NCI-H748 (cell line): ENCODE measurements around the gene SERPINB1.

Experiments
- DNase-seq: peaks from one replicate; lab custom pipeline; 2025; ENCODE audit not compliant: unreplicated experiment; lab: John Stamatoyannopoulos, UW

Gene SERPINB1

DNA sequence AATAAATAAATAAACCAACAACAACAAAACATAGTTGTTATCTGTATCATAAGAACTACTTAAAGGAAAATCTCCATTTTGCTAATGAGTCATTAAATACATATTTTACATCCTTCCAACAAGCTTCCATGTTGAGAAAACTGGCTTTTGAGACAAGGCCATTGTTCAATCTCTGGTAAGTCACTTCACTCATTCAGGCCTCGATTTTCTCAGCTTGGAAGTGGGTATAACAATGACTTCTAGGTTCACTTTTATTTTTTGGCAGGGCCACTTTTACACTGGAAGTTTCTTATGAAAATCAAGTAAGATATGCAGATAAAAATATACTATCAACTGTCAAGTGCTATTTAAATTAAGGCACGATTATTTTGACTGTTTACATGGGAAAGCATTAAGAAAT, 46.5 kb downstream of the SERPINB1 start:
- DNase-seq: no peak

DNA sequence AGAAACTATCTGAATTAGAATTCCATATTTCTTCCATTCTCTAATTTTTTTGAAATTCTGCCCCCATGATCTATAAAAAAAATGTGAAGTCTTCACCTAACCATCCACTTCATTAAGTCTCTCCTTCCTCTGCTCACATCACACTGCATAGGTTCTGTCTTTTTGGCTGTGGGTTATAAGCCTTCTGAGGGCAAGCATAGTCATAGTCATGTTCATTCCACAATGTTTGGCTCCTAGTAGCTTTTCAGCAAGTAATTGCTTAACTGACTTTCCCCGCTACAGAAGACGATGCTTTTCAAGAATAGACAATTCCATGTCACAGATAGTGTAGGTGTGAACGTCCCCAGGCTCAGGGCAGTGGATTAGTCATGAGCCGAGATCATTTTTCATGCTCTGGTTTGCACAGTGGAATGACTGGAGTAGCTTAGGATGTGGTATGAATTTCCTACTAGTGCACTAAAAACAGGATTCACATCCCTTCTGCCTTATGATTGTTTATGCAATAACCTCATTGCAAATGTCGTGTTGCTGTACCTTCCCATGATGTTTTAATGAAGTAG, 47.4 kb downstream of the SERPINB1 start:
- no peak for DNase-seq

DNA sequence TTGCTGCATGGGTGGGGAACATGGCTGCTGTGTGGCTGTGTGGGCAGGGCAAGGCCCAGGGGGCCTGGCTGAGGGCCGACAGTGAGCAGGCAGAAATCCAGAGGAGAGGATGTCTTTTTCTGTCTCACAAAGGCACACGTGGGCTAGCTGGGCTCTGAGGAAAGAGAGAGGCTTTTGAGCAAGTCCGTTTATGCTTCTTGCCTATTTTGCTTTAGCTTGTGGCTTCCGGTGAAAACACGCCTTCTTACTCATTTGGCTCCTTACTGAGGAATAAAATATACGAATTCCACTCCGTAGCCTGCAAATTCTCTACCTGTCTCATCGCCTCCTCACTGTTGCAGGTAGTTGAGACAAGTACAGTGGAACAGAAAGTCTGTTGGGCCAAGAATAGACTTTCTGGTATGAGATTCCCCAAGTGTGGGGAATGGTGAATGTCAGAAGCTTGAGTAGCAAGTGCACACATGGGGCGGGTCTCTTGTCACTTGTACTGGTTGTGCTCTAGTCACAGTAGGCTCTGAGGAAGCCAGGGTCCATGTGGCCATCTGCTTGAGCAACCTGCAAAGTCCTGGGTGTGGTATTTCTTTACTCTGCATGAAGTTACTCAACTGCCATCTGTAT, 48.0 kb downstream of the SERPINB1 start:
- DNase-seq: no peak

DNA sequence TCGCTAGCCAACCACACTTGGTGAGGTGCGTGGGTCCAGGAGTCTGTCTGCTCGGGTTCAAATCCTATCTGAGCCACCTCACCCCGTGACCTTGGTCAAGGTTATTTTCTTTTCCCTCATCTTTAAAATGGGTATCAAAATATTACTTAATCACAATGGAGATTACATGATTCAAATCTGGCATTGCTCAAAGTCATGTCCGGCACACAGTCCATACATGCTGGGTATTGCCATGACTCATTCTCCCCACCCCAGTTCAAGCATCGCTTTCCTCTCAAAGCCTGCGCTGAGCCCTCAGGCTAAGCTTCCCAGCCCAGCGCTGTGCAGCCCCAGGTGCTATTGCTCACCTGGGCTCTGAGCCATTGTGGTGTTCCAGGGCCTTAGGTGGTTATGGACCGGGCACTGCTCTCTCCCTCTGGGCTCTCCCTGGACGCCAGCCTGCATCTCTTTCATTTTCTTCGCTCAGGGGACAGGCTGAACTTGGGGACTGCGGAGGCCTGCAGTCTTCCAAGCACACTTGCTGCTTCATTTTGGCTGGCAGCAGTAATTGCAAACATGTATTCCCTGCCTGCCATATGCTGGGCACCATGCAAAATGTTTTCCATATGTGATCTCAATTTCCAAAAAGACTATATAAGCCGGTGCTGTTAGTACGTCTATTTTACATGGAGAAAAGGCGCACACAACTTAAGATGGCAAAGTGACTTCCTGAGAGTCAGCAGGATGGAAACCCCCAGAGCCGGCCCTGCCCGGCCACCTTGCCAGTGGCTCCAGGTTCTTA, 49.1 kb downstream of the SERPINB1 start:
- DNase-seq: no peak

DNA sequence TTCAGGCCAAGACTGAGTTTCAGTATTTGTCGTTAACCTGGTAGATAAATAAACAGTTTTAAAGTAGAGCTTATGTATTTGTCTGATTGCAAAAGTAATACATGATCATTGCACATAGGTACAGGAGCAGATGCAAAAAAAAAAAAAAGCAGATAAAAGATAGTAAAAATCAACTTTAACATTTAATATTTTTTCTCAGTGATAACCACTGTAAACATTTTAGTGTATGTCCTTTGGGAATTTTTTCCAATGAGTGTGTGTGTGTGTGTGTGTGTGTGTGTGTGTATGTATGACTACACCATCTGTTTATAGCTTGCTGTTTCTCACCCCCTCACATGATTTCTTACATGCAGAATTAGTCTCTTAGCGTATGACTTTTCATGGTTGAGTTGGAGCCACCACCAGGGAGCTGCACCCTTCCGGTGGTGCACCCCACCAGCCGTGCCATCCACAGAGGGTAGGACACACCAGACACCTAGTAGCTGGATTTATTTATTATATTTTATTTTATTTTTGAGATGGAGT, 50.2 kb downstream of the SERPINB1 start:
- no peak for DNase-seq

DNA sequence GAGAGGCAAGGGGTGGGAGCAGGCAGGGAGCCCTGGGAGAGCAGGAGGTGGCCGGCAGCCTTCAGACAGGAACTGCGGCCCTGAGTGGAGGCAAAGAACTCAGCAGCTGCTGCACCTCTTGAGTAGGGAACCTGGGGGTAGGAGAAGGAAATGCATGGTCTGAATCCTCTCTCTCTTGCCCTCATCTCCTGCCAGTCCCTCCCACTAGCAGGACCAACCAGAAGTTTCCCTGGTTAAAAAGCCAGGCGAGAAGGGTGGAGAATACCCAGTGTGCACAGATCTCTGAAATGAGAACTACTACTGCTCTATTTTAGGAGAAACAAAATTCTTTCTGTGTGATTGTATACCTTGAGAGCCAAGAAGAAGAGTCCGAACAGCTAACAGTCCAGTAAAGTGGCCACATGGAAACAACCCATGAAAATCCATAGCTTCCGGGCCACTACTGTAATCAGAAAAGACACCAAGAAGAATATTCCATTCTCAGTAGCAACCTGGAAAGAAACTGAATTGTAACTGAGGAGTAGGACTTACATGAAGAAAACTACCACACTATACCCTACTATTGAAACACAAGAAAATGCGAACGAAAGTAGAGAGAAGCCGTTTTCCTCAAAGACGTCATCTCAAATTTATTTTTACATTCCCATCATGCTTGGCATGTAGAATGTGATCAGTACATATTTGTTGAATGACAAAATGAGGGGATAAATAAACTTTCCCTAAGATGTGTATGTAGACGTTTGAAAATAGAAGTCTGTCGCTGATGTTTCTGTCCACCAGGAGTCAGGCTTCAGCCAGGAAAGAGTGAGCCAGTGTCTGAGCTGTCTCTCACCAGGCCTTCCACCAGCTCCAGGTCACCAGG, 50.8 kb downstream of the SERPINB1 start:
- DNase-seq: peak; percentile 50

DNA sequence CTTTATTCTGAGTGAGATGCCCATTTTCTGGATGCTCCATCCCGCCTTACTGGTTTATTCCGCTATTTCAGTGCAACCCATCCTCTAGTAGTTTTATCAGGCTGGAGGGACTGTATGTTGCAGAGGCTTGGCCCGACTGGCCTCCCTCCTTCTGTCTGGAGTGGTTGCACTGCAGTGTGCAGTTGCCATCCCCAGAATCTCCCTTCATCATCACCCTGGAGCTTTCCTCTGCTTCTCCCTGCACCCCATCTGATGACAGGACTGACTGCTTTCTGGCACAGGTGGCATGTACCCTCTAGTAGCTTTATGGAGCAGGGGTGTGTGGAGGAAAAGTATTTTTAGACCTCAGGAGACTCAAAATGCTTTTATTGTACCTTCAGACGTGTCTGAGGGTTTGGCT, 55.4 kb downstream of the SERPINB1 start:
- no peak for DNase-seq

DNA sequence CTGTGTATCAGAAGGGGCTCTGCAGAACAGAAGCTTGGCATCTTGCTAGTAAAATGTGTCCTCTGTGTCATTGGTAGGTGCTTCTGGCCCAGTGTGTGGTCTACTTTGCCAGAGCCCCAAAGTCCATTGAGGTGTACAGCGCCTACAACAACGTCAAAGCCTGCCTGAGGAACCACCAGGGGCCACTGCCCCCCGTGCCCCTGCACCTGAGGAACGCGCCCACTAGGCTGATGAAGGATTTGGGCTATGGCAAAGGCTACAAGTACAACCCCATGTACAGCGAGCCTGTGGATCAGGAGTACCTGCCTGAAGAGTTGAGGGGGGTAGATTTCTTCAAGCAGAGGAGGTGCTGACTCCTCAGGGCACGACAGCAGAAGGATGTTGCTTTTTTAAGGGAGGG, 56.7 kb downstream of the SERPINB1 start:
- no peak for DNase-seq

DNA sequence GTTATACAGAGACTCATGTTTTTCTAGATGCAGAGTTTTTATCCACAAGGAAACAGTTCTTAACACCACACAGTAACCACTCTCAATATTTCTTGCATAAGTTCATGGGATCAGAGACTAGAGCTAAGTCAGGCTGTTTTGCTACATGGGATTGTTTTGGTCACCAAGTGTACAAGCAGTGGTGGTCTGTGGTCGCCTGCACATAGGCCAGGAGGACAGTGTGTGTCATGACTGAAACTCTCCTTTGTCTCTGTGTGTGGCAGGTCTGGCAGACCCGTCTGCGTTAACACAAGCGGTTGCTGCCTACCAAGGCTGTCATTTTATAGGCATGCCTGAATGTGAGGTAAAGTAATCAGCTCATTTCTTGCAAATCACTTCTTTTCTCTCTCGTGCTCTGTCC, 57.6 kb downstream of the SERPINB1 start:
- DNase-seq: no peak

DNA sequence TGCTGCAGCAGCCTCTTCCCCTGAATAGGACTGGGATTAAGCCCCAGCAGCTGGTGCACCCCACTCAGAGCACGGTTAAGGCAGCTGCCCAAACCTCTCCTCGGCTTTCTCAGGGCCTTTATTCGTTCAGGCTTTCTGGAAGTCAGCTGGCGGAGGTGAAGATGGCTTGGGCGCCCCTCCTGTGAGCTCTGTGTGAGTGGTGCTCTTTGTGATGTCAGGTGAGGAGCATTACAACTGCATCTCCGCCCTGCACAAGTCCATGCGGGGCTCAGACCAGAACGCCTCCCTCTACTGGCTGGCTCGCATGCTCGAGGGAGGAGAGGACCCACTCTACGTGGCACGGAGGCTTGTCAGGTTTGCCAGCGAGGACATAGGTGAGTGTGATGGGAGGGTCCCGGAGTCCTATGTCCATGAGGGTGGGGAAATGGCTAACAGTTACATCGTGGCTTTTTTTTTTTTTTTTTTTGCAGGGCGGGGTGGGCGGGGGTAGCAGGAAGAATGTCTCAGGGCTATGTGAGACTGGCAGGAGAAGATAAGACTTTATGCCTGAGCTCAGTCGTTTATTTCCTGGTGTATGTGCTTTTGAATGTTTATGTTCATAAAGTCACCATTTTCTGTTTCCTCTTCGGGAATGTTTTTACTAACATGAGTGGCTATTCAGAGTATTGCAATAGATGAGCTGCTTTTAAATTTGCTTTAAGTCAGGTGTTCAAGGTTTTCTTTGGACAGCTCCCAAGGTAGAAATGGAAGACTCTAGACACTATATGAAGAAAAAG, 58.3 kb downstream of the SERPINB1 start:
- DNase-seq: no peak

DNA sequence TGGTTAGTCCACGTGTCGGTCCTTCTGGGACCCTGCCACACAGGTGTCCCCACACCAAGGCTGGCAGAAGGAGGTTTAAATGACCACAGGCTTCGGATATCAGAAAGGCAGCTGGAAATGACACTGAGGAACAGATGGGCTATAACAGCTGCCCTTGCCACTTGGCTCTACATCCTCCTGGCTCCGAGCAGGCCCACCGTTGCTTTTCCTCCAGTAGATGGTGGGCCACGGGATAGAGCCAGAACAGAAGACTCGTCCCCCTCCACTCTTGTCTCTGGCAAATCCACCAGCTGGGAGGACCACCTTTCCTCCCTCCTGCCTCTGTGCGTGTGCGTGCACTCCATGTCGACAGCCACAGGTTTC, 58.9 kb downstream of the SERPINB1 start:
- no peak for DNase-seq

DNA sequence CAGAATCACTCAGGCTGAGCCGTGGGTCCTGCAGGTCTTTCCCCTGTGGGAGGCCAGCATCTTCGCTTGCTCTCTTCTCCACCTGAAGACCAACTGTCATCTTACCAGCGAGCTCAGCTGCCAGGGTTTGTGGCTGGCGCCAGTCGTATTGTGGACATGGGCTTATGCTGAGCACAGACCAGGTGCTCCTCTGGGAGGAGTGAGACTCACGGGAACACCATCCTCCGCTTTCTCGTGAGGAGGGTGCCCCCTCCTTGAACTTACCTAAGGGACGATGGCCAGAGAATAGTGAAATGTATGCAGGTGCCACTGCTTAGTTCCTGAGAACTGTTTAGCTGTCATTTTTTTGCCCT, 59.3 kb downstream of the SERPINB1 start:
- DNase-seq: no peak
